Liver (tissue), 9 donors: ENCODE data around the gene BEAN1. TPM values are rescaled to one million over a fixed set of nuclear protein-coding genes. Genes with fewer than 3 reads are reported as not detected.

Experiments used
- DNase-seq: peaks from one replicate; pipeline ENCODE4 v3.0.0-alpha.2; 2017; ENCODE audit warnings: low spot score
- H3K27ac ChIP-seq, 2 donors: one replicate each; pipeline ENCODE4 v1.7.0; 2013; ENCODE audit warnings: inconsistent platforms in 2 of 2, low read length in 2 of 2, control low read depth in 1 of 2, low read depth in 1 of 2, mild to moderate bottlenecking in 1 of 2
- H3K27me3 ChIP-seq, 4 donors: one replicate each; pipeline versions ENCODE4 v1.6.1 to v1.7.0; 2013; ENCODE audit warnings: low read length in 3 of 4, inconsistent platforms in 1 of 4, mild to moderate bottlenecking in 1 of 4, moderate library complexity in 1 of 4; ENCODE audit not compliant: control insufficient read depth in 4 of 4, insufficient read depth in 4 of 4
- H3K36me3 ChIP-seq, 4 donors: one replicate each; pipeline versions ENCODE4 v1.6.1 to v1.7.0; 2013; ENCODE audit warnings: low read length in 3 of 4, mild to moderate bottlenecking in 3 of 4, low read depth in 1 of 4, moderate library complexity in 1 of 4; ENCODE audit not compliant: control insufficient read depth in 4 of 4, insufficient read depth in 3 of 4
- H3K4me1 ChIP-seq, 4 donors: one replicate each; pipeline versions ENCODE4 v1.6.1 to v1.7.0; 2013; ENCODE audit warnings: low read length in 3 of 4, mild to moderate bottlenecking in 3 of 4, moderate library complexity in 1 of 4; ENCODE audit not compliant: control insufficient read depth in 4 of 4, insufficient read depth in 4 of 4
- H3K4me3 ChIP-seq, 3 donors: one replicate each; pipeline versions ENCODE4 v1.6.1 to v1.7.0; 2013; ENCODE audit warnings: low read length in 3 of 3, control low read depth in 1 of 3, low read depth in 1 of 3, mild to moderate bottlenecking in 1 of 3
- H3K9ac ChIP-seq, 2 donors: one replicate each; pipeline ENCODE4 v1.7.0; 2013; ENCODE audit warnings: low read length in 2 of 2, mild to moderate bottlenecking in 2 of 2, moderate library complexity in 2 of 2, control low read depth in 1 of 2, low read depth in 1 of 2
- H3K9me3 ChIP-seq, 4 donors: one replicate each; pipeline versions ENCODE4 v1.6.1 to v1.7.0; 2013; ENCODE audit warnings: low read length in 3 of 4; ENCODE audit not compliant: control insufficient read depth in 4 of 4
- EGR1 ChIP-seq, 2 donors: IDR thresholded peaks; 2 replicates each; pipeline ENCODE4 v1.6.1; 2016 to 2018; ENCODE audit warnings: antibody characterized with exemption in 2 of 2, low read depth in 2 of 2
- FOXA1 ChIP-seq: IDR thresholded peaks from 2 replicates; pipeline ENCODE4 v1.6.1; 2016; ENCODE audit warnings: antibody characterized with exemption
- GABPA ChIP-seq, 2 donors: IDR thresholded peaks in 1 of 2; conservative IDR thresholded peaks in 1 of 2; 2 replicates each; pipeline ENCODE4 v1.6.1; 2016; ENCODE audit warnings: antibody characterized with exemption in 2 of 2, mild to moderate bottlenecking in 1 of 2, moderate library complexity in 1 of 2
- HNF4A ChIP-seq, 2 donors: conservative IDR thresholded peaks; 2 replicates each; pipeline ENCODE4 v1.6.1; 2016; ENCODE audit warnings: antibody characterized with exemption in 2 of 2, mild to moderate bottlenecking in 2 of 2
- HNF4G ChIP-seq: IDR thresholded peaks from 2 replicates; pipeline ENCODE4 v1.6.1; 2016; ENCODE audit warnings: antibody characterized with exemption
- JUND ChIP-seq, 2 donors: IDR thresholded peaks; 2 replicates each; pipeline ENCODE4 v1.6.1; 2016; ENCODE audit warnings: antibody characterized with exemption in 2 of 2
- NR2F2 ChIP-seq: IDR thresholded peaks from 2 replicates; pipeline ENCODE4 v1.6.1; 2016; ENCODE audit warnings: antibody characterized with exemption
- SP1 ChIP-seq: IDR thresholded peaks from 2 replicates; pipeline ENCODE4 v1.6.1; 2018; ENCODE audit warnings: antibody characterized with exemption, mild to moderate bottlenecking
- TAF1 ChIP-seq: conservative IDR thresholded peaks from 2 replicates; pipeline ENCODE4 v1.6.1; 2016; ENCODE audit warnings: antibody characterized with exemption, mild to moderate bottlenecking
- YY1 ChIP-seq: IDR thresholded peaks from 2 replicates; pipeline ENCODE4 v1.6.1; 2016; ENCODE audit warnings: antibody characterized with exemption, mild to moderate bottlenecking
- WGBS: extraction: QIAGEN DNeasy Blood & Tissue Kit; methylation state at CpG from one replicate; pipeline ENCODE4 v1.1.7; 2013; 5-methylcytosine and 5-hydroxymethylcytosine counted together
- polyA plus RNA-seq, 2 donors: library from polyadenylated mRNA; stranded (reverse) in 1 of 2; unstranded in 1 of 2; fragments of 200-250 nt in 1 of 2; fragments of >200 nt in 1 of 2; fragmentation: Nextera tagmentation in 1 of 2; extraction: Ambion mirVana in 1 of 2; gene quantifications; one replicate each; pipeline versions ENCODE4 v1.2.1 to v1.2.3, GENCODE V29; 2013 to 2015
- total RNA-seq, 2 donors: library from RNA; depleted of rRNA; stranded (reverse); fragments of >200 nt; gene quantifications; one replicate each; pipeline ENCODE4 v1.2.3, GENCODE V29; 2014
- TF ChIP-seq, protein P1 (sequence below): IDR thresholded peaks from 2 replicates; pipeline ENCODE4 v1.6.1; 2016; ENCODE audit warnings: antibody characterized with exemption
- TF ChIP-seq, protein P2 (sequence below): IDR thresholded peaks from 2 replicates; pipeline ENCODE4 v1.6.1; 2016; ENCODE audit warnings: antibody characterized with exemption
- TF ChIP-seq, protein P3 (sequence below): IDR thresholded peaks from 2 replicates; pipeline ENCODE4 v1.6.1; 2016; ENCODE audit warnings: antibody characterized with exemption, mild to moderate bottlenecking
- TF ChIP-seq, protein P4 (sequence below): fragments of 150-350 bp; IDR thresholded peaks from 2 replicates; pipeline ENCODE4 v1.5.1; 2017; ENCODE audit warnings: improper control_type of control experiment, low read depth, low read length; ENCODE audit not compliant: missing input control
- donor health status: healthy.
- donor health status: healthy.
- donor health status: healthy.
- donor health status: healthy.
- donor health status: healthy.

The BEAN1 gene
- total and polyA plus RNA-seq, 4 donors, result 0.22 to 0.99 (median 0.25) TPM; not detected in 1

DNA sequence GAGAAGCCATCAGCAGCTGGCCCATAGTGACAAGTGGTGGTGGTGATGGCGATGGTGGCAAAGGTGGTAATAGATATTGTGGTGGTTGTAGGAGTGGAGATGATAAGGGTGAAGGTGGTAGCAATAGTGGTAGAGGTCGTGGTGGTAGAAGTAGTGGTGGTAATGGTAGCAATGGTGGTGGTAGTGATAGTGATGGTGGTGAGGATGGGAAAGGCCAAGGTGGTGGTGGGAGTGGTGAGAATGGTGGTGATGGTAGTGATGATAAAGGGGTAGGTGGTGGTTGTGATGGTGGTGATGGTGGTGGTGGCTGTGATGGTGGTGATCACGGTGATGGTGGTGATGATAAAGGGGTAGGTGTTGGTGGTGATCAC lies 47.5 kb upstream of the BEAN1 start:
- DNase-seq, result no peak
- Histone ChIP-seq H3K9me3 (no peaks in the 10 kb centered on the region), H3K9ac (no peak overlapping the region), H3K4me3 (no peak overlapping the region), H3K27ac (no peak overlapping the region), H3K27me3 (no peaks in the 10 kb centered on the region), H3K4me1 (peaks cover 0 to 6% (median 0%) of the 10 kb centered on the region in 4 donors), H3K36me3 (no peaks in the 10 kb centered on the region)
- TF ChIP-seq, protein P1, sequence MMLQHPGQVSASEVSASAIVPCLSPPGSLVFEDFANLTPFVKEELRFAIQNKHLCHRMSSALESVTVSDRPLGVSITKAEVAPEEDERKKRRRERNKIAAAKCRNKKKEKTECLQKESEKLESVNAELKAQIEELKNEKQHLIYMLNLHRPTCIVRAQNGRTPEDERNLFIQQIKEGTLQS, result no peak
- no peak for TF ChIP-seq HNF4A (conservative IDR thresholded peaks at IDR 0.05)
- no peak for TF ChIP-seq TAF1
- TF ChIP-seq, protein P2, sequence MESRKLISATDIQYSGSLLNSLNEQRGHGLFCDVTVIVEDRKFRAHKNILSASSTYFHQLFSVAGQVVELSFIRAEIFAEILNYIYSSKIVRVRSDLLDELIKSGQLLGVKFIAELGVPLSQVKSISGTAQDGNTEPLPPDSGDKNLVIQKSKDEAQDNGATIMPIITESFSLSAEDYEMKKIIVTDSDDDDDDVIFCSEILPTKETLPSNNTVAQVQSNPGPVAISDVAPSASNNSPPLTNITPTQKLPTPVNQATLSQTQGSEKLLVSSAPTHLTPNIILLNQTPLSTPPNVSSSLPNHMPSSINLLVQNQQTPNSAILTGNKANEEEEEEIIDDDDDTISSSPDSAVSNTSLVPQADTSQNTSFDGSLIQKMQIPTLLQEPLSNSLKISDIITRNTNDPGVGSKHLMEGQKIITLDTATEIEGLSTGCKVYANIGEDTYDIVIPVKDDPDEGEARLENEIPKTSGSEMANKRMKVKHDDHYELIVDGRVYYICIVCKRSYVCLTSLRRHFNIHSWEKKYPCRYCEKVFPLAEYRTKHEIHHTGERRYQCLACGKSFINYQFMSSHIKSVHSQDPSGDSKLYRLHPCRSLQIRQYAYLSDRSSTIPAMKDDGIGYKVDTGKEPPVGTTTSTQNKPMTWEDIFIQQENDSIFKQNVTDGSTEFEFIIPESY, result no peak
- TF ChIP-seq EGR1 (IDR thresholded peaks at IDR 0.05; ENCODE audit: low read depth in 2 of 2), result no peak
- no peak for TF ChIP-seq FOXA1
- TF ChIP-seq, protein P3, sequence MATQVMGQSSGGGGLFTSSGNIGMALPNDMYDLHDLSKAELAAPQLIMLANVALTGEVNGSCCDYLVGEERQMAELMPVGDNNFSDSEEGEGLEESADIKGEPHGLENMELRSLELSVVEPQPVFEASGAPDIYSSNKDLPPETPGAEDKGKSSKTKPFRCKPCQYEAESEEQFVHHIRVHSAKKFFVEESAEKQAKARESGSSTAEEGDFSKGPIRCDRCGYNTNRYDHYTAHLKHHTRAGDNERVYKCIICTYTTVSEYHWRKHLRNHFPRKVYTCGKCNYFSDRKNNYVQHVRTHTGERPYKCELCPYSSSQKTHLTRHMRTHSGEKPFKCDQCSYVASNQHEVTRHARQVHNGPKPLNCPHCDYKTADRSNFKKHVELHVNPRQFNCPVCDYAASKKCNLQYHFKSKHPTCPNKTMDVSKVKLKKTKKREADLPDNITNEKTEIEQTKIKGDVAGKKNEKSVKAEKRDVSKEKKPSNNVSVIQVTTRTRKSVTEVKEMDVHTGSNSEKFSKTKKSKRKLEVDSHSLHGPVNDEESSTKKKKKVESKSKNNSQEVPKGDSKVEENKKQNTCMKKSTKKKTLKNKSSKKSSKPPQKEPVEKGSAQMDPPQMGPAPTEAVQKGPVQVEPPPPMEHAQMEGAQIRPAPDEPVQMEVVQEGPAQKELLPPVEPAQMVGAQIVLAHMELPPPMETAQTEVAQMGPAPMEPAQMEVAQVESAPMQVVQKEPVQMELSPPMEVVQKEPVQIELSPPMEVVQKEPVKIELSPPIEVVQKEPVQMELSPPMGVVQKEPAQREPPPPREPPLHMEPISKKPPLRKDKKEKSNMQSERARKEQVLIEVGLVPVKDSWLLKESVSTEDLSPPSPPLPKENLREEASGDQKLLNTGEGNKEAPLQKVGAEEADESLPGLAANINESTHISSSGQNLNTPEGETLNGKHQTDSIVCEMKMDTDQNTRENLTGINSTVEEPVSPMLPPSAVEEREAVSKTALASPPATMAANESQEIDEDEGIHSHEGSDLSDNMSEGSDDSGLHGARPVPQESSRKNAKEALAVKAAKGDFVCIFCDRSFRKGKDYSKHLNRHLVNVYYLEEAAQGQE, result no peak
- no peak for TF ChIP-seq JUND (IDR thresholded peaks at IDR 0.05)
- 91% methylated on average over 3 of the region's 3 CpGs for WGBS

DNA sequence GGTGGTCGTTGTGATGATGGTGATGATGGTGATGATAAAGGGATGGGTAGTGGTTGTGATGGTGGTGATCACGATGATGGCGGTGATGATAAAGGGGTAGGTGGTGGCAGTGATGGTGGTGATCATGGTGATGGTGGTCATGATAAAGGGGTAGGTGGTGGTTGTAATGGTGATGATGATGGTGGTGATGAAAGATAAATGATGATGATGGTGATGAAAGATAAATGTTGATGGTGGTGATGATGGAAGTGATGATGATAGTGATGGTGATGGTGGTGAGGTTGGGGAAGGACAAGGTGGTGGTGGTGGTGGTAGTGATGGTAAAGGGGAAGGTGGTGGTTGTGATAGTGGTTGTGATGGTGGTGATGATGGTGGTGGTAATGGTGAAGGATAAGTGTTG lies 46.7 kb upstream of the BEAN1 start:
- H3K27ac ChIP-seq, result no peak overlapping the region
- WGBS, result 71% methylated on average over 3 of the region's 3 CpGs
- no peaks in the 10 kb centered on the region for H3K9me3 ChIP-seq
- no peak for DNase-seq
- no peaks in the 10 kb centered on the region for H3K36me3 ChIP-seq
- H3K4me1 ChIP-seq, result peaks cover 0 to 6% (median 0%) of the 10 kb centered on the region in 4 donors
- H3K9ac ChIP-seq, result no peak overlapping the region
- TF ChIP-seq EGR1 (IDR thresholded peaks at IDR 0.05; ENCODE audit: low read depth in 2 of 2) (no peak), HNF4G (no peak), FOXA1 (no peak), SP1 (no peak), YY1 (no peak), GABPA (IDR thresholded peaks at IDR 0.05 in 1 of 2, conservative IDR thresholded peaks at IDR 0.05 in 1 of 2) (no peak)
- no peak overlapping the region for H3K4me3 ChIP-seq
- H3K27me3 ChIP-seq, result no peaks in the 10 kb centered on the region

DNA sequence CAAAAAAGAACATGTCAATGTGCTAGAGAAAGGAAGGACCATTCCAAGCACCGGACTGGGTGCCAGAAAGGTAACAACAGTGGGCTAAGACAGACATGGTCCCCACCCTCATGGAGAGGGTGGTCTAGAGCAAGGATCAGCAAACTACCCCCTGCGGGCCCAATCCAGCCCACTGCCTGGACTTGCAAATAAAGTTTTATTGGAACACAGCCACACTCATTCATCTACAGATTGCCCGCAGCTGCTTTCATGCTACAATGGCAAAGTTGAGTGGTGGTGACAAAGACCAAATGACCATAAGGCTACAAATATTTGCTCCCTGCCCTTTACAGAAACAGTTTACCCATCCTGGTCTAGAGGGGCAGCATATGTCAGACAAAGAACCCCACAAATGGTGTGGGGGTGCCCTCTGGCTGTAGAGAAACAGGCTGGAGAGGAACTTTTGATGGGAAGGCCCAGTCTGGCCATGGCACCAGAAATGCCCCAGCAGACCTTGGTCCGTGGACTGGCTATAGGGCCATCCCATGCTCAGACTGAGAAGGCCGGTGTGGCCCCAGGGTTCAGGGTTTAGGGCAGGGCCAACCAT lies 45.4 kb upstream of the BEAN1 start:
- DNase-seq, result no peak
- WGBS, result 77% methylated on average over 5 of the region's 5 CpGs
- Histone ChIP-seq H3K4me3 (no peak overlapping the region), H3K27ac (peak overlapping the region; percentile 46 to 82), H3K9me3 (no peaks in the 10 kb centered on the region), H3K27me3 (no peaks in the 10 kb centered on the region), H3K36me3 (no peaks in the 10 kb centered on the region), H3K9ac (no peak overlapping the region), H3K4me1 (peaks cover 0 to 3% (median 0%) of the 10 kb centered on the region in 4 donors)
- TF ChIP-seq, protein P4, sequence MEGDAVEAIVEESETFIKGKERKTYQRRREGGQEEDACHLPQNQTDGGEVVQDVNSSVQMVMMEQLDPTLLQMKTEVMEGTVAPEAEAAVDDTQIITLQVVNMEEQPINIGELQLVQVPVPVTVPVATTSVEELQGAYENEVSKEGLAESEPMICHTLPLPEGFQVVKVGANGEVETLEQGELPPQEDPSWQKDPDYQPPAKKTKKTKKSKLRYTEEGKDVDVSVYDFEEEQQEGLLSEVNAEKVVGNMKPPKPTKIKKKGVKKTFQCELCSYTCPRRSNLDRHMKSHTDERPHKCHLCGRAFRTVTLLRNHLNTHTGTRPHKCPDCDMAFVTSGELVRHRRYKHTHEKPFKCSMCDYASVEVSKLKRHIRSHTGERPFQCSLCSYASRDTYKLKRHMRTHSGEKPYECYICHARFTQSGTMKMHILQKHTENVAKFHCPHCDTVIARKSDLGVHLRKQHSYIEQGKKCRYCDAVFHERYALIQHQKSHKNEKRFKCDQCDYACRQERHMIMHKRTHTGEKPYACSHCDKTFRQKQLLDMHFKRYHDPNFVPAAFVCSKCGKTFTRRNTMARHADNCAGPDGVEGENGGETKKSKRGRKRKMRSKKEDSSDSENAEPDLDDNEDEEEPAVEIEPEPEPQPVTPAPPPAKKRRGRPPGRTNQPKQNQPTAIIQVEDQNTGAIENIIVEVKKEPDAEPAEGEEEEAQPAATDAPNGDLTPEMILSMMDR, result no peak
- TF ChIP-seq, protein P3, result no peak
- TF ChIP-seq GABPA (IDR thresholded peaks at IDR 0.05 in 1 of 2, conservative IDR thresholded peaks at IDR 0.05 in 1 of 2), result no peak
- TF ChIP-seq FOXA1, result no peak
- no peak for TF ChIP-seq NR2F2
- TF ChIP-seq TAF1, result no peak
